A673 (cell line): ENCODE measurements around the gene KBTBD13.

ENCODE experiments used
- CTCF ChIP-seq: fragments of 300-800, 200-600 bp; sonication (generic); conservative IDR thresholded peaks from 2 replicates; pipeline ENCODE4 v1.5.1; 2017; ENCODE audit warnings: low read depth, mild to moderate bottlenecking, antibody characterized with exemption, low read length, moderate library complexity, mixed read lengths
- EZH2 ChIP-seq: fragments of 200-600 bp; sonication (generic); IDR thresholded peaks from 2 replicates; pipeline ENCODE4 v1.6.1; 2017; ENCODE audit warnings: borderline replicate concordance, low read depth, mild to moderate bottlenecking, mixed read lengths, antibody characterized with exemption, low read length; ENCODE audit not compliant: poor library complexity, severe bottlenecking

GRCh38 chr15:65110676-65111292 is 34.2 kb downstream of the KBTBD13 start:
- TF ChIP-seq EZH2, result no peak
- TF ChIP-seq CTCF, result no peak
